MM.1S (cell line): Measurements from ENCODE around the gene RTKN.

Experiments used
- DNase-seq: peaks from one replicate; pipeline ENCODE4 v3.0.0-alpha.2; 2015
- H2AFZ ChIP-seq: fragments of 300-600 bp; sonication (generic); 2 replicates; pipeline ENCODE4 v1.6.0; 2016; ENCODE audit warnings: antibody characterized with exemption, low read length
- H3F3A ChIP-seq: fragments of 300-600 bp; sonication (generic); 2 replicates; pipeline ENCODE4 v1.6.1; 2016; ENCODE audit warnings: mild to moderate bottlenecking, antibody characterized with exemption, low read length, moderate library complexity, mixed read lengths; ENCODE audit not compliant: insufficient read depth
- H3K27ac ChIP-seq: fragments of 300-600 bp; sonication (generic); 2 replicates; pipeline ENCODE4 v1.5.1; 2016; ENCODE audit warnings: mild to moderate bottlenecking, low read length
- H3K27me3 ChIP-seq: fragments of 300-600 bp; sonication (generic); replicated peaks from 2 replicates; pipeline ENCODE4 v1.6.0; 2016; ENCODE audit warnings: low read length; ENCODE audit not compliant: insufficient read depth
- H3K36me3 ChIP-seq: fragments of 300-600 bp; sonication (generic); replicated peaks from 2 replicates; pipeline ENCODE4 v1.6.1; 2016; ENCODE audit warnings: mild to moderate bottlenecking, low read length, mixed read lengths; ENCODE audit not compliant: insufficient read depth
- H3K4me1 ChIP-seq: fragments of 300-600 bp; sonication (generic); 2 replicates; pipeline ENCODE4 v1.6.1; 2016; ENCODE audit warnings: low read length, mixed read lengths
- H3K4me2 ChIP-seq: fragments of 300-600 bp; sonication (generic); 2 replicates; pipeline ENCODE4 v1.6.0; 2016; ENCODE audit warnings: low read depth, low read length
- H3K4me3 ChIP-seq: fragments of 300-600 bp; sonication (generic); 2 replicates; pipeline ENCODE4 v1.5.1; 2016; ENCODE audit warnings: low read length, mixed read lengths
- H3K79me2 ChIP-seq: fragments of 300-600 bp; sonication (generic); 2 replicates; pipeline ENCODE4 v1.6.1; 2016; ENCODE audit warnings: mixed run types, low read length, mixed read lengths
- H3K9ac ChIP-seq: fragments of 300-600 bp; sonication (generic); 2 replicates; pipeline ENCODE4 v1.6.1; 2016; ENCODE audit warnings: low read length, mixed read lengths
- H3K9me2 ChIP-seq: fragments of 300-600 bp; sonication (generic); replicated peaks from 2 replicates; pipeline ENCODE4 v1.6.1; 2016; ENCODE audit warnings: mild to moderate bottlenecking, low read length, mixed read lengths; ENCODE audit not compliant: insufficient read depth
- H3K9me3 ChIP-seq: fragments of 300-600 bp; sonication (generic); replicated peaks from 2 replicates; pipeline ENCODE4 v1.6.1; 2016; ENCODE audit warnings: mild to moderate bottlenecking, low read length, mixed read lengths; ENCODE audit not compliant: insufficient read depth
- H4K20me1 ChIP-seq: fragments of 300-600 bp; sonication (generic); 2 replicates; pipeline ENCODE4 v1.6.1; 2016; ENCODE audit warnings: mild to moderate bottlenecking, low read length, moderate library complexity, mixed read lengths; ENCODE audit not compliant: insufficient read depth
- EZH2 ChIP-seq: fragments of 300-600 bp; sonication (generic); optimal IDR thresholded peaks from 2 replicates; pipeline ENCODE3; 2017; ENCODE audit warnings: low read depth, mild to moderate bottlenecking, antibody characterized with exemption, low read length, mixed read lengths
- EZH2phosphoT487 ChIP-seq: fragments of 300-600 bp; sonication (generic); IDR thresholded peaks from 2 replicates; pipeline ENCODE4 v1.6.1; 2018; ENCODE audit warnings: antibody characterized with exemption, low read length
- TF ChIP-seq, protein P1 (sequence below): fragments of 300-600 bp; sonication (generic); IDR thresholded peaks from 2 replicates; pipeline ENCODE4 v1.5.1; 2016; ENCODE audit warnings: antibody characterized with exemption, low read length, mixed read lengths

RTKN gene

DNA sequence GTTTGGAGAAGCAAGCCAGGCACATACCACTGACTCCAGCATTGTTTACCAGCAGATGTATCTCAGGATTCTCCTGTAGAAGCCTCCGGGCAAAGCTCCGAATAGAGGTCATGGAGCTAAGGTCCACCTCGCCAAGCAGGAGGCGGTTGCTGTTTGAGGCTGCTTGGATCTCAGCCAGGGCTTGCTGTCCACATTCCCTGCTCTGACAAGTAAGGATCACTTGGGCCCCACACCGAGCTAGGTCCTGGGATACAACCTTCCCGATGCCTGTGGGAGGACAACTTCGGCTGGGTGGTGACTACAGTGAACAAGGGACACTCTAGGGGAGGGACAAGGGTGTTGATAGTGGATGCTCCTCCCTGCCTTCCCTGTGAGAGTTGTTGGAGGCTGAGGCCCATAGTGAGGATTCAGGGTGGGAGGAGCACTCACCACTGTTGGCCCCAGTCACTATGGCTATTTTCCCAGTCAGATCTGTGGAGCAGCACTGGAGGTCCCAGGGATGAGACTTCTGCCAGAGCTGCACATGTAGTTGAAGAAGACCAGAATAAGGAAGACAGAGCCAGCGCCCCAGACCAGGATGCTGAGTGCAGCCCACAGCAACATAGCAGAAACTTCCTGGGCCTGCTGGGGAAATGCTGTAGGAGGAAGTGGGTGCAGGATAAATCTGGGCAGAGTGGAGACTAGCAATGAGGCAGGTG, 28.6 kb downstream of the RTKN start:
- Histone ChIP-seq H3F3A (no peaks in the 10 kb centered on the region), H3K9me2 (no peaks in the 10 kb centered on the region), H3K27me3 (no peaks in the 10 kb centered on the region), H3K4me1 (peaks cover 21% of the 10 kb centered on the region), H4K20me1 (no peaks in the 10 kb centered on the region), H3K9ac (no peak overlapping the region), H3K4me2 (no peak overlapping the region), H3K79me2 (no peaks in the 10 kb centered on the region), H2AFZ (no peak overlapping the region), H3K4me3 (no peak overlapping the region), H3K9me3 (no peaks in the 10 kb centered on the region), H3K36me3 (no peaks in the 10 kb centered on the region), H3K27ac (no peak overlapping the region)
- DNase-seq, result no peak
- no peak for TF ChIP-seq EZH2
- no peak for TF ChIP-seq EZH2phosphoT487

DNA sequence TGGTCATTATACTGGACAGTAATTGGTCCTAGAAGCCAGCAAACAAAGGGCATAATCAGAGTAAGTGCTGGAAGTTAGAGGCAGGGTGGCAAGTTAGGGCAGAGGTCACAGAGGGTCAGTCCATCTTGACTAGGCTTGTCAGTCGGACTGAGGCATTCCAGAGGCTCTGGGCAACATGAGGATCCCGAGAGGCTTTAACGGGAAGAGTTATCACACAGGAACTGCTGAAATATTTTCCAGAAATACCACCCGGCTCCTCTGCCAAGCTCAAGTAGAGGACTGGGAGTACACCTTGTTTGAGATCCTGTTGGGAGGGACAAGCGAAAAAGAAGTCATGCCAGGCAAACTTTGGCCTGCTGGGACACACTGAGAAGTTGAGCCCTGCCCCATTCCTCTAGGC, 34.1 kb downstream of the RTKN start:
- H2AFZ ChIP-seq, result no peak overlapping the region
- TF ChIP-seq EZH2phosphoT487, result no peak
- no peak for TF ChIP-seq EZH2
- TF ChIP-seq, protein P1, sequence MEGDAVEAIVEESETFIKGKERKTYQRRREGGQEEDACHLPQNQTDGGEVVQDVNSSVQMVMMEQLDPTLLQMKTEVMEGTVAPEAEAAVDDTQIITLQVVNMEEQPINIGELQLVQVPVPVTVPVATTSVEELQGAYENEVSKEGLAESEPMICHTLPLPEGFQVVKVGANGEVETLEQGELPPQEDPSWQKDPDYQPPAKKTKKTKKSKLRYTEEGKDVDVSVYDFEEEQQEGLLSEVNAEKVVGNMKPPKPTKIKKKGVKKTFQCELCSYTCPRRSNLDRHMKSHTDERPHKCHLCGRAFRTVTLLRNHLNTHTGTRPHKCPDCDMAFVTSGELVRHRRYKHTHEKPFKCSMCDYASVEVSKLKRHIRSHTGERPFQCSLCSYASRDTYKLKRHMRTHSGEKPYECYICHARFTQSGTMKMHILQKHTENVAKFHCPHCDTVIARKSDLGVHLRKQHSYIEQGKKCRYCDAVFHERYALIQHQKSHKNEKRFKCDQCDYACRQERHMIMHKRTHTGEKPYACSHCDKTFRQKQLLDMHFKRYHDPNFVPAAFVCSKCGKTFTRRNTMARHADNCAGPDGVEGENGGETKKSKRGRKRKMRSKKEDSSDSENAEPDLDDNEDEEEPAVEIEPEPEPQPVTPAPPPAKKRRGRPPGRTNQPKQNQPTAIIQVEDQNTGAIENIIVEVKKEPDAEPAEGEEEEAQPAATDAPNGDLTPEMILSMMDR, result no peak

DNA sequence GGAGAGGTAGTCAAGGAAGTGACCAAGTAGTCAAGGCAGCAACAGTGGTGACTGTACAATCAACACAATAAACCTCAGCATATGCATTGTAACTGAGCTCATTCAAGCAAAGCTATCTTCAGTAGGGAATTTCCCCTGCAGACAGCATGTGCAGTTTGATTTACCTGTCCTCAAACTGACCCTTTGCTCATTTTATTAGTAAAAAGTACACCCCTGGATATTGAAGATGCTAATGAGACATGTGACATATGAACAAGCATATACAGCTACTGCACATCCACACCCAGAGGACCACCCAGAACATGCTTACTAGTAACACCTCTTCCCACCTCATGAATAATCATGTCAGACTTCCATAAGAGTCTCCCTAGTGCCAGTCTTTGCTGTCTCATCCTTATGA, 35.7 kb downstream of the RTKN start:
- Histone ChIP-seq H3K4me1 (peaks cover 4% of the 10 kb centered on the region), H3K4me2 (no peak overlapping the region), H4K20me1 (no peaks in the 10 kb centered on the region), H3K27me3 (no peaks in the 10 kb centered on the region), H3K27ac (no peak overlapping the region), H2AFZ (no peak overlapping the region), H3K36me3 (no peaks in the 10 kb centered on the region), H3K79me2 (no peaks in the 10 kb centered on the region), H3K9me3 (no peaks in the 10 kb centered on the region), H3K4me3 (no peak overlapping the region), H3F3A (no peaks in the 10 kb centered on the region), H3K9me2 (no peaks in the 10 kb centered on the region), H3K9ac (no peak overlapping the region)
- TF ChIP-seq EZH2phosphoT487, result no peak
- no peak for TF ChIP-seq EZH2
- TF ChIP-seq, protein P1, result no peak
- no peak for DNase-seq

More for the DNA sequence above, 34.1 kb downstream of the RTKN start:
- H3K9ac ChIP-seq, result no peak overlapping the region
- no peaks in the 10 kb centered on the region for H3K27me3 ChIP-seq
- H3K9me2 ChIP-seq, result no peaks in the 10 kb centered on the region
- no peaks in the 10 kb centered on the region for H3F3A ChIP-seq
- peaks cover 15% of the 10 kb centered on the region for H3K4me1 ChIP-seq
- H3K79me2 ChIP-seq, result no peaks in the 10 kb centered on the region
- no peak overlapping the region for H3K4me3 ChIP-seq
- no peaks in the 10 kb centered on the region for H4K20me1 ChIP-seq
- H3K36me3 ChIP-seq, result no peaks in the 10 kb centered on the region
- H3K4me2 ChIP-seq, result no peak overlapping the region
- no peaks in the 10 kb centered on the region for H3K9me3 ChIP-seq
- no peak for DNase-seq
- no peak overlapping the region for H3K27ac ChIP-seq

DNA sequence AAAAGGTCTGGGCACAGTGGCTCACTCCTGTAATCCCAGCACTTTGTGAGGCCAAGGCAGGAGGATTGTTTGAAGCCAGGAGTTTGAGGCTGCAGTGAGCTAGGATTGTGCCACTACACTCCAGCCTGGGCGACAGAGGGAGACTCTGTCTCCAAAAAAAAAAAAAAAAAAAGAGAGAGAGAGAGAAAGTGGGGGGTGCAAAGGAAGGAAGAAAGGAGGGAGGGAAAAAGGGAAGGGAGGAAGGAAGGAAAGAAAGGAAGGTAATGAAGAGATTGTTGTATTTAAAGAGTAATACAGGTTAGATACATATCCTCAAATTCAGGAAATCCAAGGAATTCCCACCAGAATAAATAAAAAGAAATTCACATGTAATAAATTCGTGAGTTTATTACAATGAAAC, 39.8 kb downstream of the RTKN start:
- no peaks in the 10 kb centered on the region for H3K4me1 ChIP-seq
- H3K9me2 ChIP-seq, result no peaks in the 10 kb centered on the region
- no peak overlapping the region for H3K4me2 ChIP-seq
- H3F3A ChIP-seq, result no peaks in the 10 kb centered on the region
- no peak overlapping the region for H2AFZ ChIP-seq
- no peak overlapping the region for H3K4me3 ChIP-seq
- no peak overlapping the region for H3K27ac ChIP-seq
- TF ChIP-seq, protein P1, result no peak
- TF ChIP-seq EZH2 (no peak), EZH2phosphoT487 (no peak)
- H3K27me3 ChIP-seq, result no peaks in the 10 kb centered on the region
- no peaks in the 10 kb centered on the region for H3K79me2 ChIP-seq
- H3K9ac ChIP-seq, result no peak overlapping the region
- DNase-seq, result no peak
- H3K36me3 ChIP-seq, result no peaks in the 10 kb centered on the region
- H3K9me3 ChIP-seq, result no peaks in the 10 kb centered on the region
- no peaks in the 10 kb centered on the region for H4K20me1 ChIP-seq
